ENCODE measurements around the gene NISCH. TPM values are rescaled to one million over a fixed set of nuclear protein-coding genes. Genes with fewer than 3 reads are reported as not detected.

The NISCH gene
- total RNA-seq, 1 experiment from 2014 or later, result 104 TPM

DNA sequence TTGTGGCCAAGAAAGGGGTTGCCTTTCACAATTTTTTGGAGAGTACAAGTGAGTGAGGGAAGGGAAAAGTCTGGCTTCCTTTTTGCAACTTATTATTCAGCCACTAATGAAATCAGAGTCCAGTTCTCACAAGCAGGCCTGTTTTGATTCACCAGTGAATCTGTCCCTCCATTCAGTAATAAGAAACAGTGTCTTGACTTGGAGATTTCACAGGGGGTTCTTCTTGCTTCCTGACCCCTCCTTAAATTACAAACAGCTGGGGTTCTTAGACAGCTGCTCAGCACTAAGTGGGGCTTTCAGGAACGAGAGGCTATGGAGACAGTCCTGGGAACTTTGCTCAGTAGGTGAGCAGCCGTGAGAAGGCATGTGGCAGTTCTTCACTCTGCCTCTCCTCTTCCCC lies 35.0 kb upstream of the NISCH start:
- no peak overlapping the region for H3K9ac ChIP-seq (ENCODE audit: extremely low read depth, insufficient read length, low read length)
- H2BK15ac ChIP-seq (ENCODE audit: low read depth, low read length), result no peak overlapping the region
- Mint-ChIP-seq H3K27ac (no peak overlapping the region), H3K9me3 (no peaks in the 10 kb centered on the region), H3K4me1 (peaks cover 15 to 16% of the 10 kb centered on the region in 2 experiments), H3K36me3 (ENCODE audit: insufficient read depth in 1 of 3, low read depth in 3 of 3) (no peaks in the 10 kb centered on the region; a peak in 1 of 7 replicates), H3K4me3 (no peak overlapping the region), H3K27me3 (ENCODE audit: low read depth) (no peaks in the 10 kb centered on the region)
- no peak overlapping the region for H2BK20ac ChIP-seq (ENCODE audit: low read depth, low read length, poor library complexity, severe bottlenecking)
- TF ChIP-seq, protein P1, sequence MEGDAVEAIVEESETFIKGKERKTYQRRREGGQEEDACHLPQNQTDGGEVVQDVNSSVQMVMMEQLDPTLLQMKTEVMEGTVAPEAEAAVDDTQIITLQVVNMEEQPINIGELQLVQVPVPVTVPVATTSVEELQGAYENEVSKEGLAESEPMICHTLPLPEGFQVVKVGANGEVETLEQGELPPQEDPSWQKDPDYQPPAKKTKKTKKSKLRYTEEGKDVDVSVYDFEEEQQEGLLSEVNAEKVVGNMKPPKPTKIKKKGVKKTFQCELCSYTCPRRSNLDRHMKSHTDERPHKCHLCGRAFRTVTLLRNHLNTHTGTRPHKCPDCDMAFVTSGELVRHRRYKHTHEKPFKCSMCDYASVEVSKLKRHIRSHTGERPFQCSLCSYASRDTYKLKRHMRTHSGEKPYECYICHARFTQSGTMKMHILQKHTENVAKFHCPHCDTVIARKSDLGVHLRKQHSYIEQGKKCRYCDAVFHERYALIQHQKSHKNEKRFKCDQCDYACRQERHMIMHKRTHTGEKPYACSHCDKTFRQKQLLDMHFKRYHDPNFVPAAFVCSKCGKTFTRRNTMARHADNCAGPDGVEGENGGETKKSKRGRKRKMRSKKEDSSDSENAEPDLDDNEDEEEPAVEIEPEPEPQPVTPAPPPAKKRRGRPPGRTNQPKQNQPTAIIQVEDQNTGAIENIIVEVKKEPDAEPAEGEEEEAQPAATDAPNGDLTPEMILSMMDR (conservative IDR thresholded peaks at IDR 0.05), result no peak
- H2AFZ ChIP-seq (ENCODE audit: low read length), result no peak overlapping the region
- no peaks in the 10 kb centered on the region for H3K23me2 ChIP-seq (ENCODE audit: insufficient read length, low read depth, low read length, poor library complexity, severe bottlenecking)
- no peak overlapping the region for H4K8ac ChIP-seq (replicated peaks; ENCODE audit: insufficient read length, low read depth, low read length)
- H4K20me1 ChIP-seq (ENCODE audit: control insufficient read depth, insufficient read depth, insufficient read length), result no peaks in the 10 kb centered on the region
- no peaks in the 10 kb centered on the region for H3K27me3 ChIP-seq (ENCODE audit: insufficient read depth, low read length)
- no peak overlapping the region for H3K56ac ChIP-seq (ENCODE audit: insufficient read length, low read depth, low read length)
- no peak overlapping the region for H3K27ac ChIP-seq (ENCODE audit: insufficient read length, low read depth, low read length)
- no peaks in the 10 kb centered on the region for H3K79me1 ChIP-seq (ENCODE audit: insufficient read depth, low read depth, low read length, poor library complexity, severe bottlenecking)
- no CpG with 5 or more reads among the region's 2 CpGs for WGBS (ENCODE audit: extremely low coverage, insufficient read length, low lambda C conversion rate)
- DNase-seq, result no peak
- H3K4ac ChIP-seq (ENCODE audit: low read depth, low read length), result no peak overlapping the region
- H3K14ac ChIP-seq (ENCODE audit: insufficient read depth, low read length), result no peak overlapping the region
- H4K5ac ChIP-seq (ENCODE audit: insufficient read length, low read depth, low read length), result no peak overlapping the region
- no peaks in the 10 kb centered on the region for H3K79me2 ChIP-seq (ENCODE audit: insufficient read depth, low read length)
- no peak overlapping the region for H2AK5ac ChIP-seq (ENCODE audit: insufficient read length, low read length)
- no peaks in the 10 kb centered on the region for H3K9me3 ChIP-seq (ENCODE audit: control insufficient read depth, low read depth, low read length)
- peaks cover 3% of the 10 kb centered on the region; the same call in 1 of the 2 replicates for H3K4me1 ChIP-seq (ENCODE audit: insufficient read depth, low read length)
- no peak overlapping the region for H3K4me2 ChIP-seq (ENCODE audit: insufficient read depth, insufficient read length, low read length)
- H2BK12ac ChIP-seq (ENCODE audit: insufficient read length, low read depth, low read length), result no peak overlapping the region
- no peak overlapping the region for H2BK5ac ChIP-seq (ENCODE audit: insufficient read length, low read length)
- no peak overlapping the region for H3T11ph ChIP-seq (ENCODE audit: low read length)
- H4K91ac ChIP-seq (ENCODE audit: insufficient read length, low read depth, low read length), result no peak overlapping the region
- H3K23ac ChIP-seq (ENCODE audit: insufficient read length, low read depth, low read length), result no peak overlapping the region
- H2BK120ac ChIP-seq (ENCODE audit: low read depth, low read length, poor library complexity, severe bottlenecking), result no peak overlapping the region
- H3K18ac ChIP-seq (ENCODE audit: insufficient read length, low read depth, low read length), result no peak overlapping the region

Measured in H9 (cell line).